ENCODE data around the gene RAET1E.
A peak's percentile ranks its signal among the peaks of the same experiment; 100 is the strongest.
"Not testable (repeated sequence)": the region's sequence is repeated elsewhere in the genome, so short reads cannot be mapped to it uniquely, and the experiment has no call there.

The RAET1E gene

GRCh38 chr6:149889326-149889725 is 8.6 kb downstream of the RAET1E start:
- ATAC-seq (no peak), DNase-seq (no peak)

- ATAC-seq = no peak
- no peak for DNase-seq
These were observed 9.3 kb downstream of the RAET1E start for GRCh38 chr6:149888659-149889058.

- ATAC-seq (no peak), DNase-seq (no peak)
These were observed 9.8 kb downstream of the RAET1E start for GRCh38 chr6:149888093-149888492.

- no peak for ATAC-seq
- no peak for DNase-seq
These were observed 10.6 kb downstream of the RAET1E start for GRCh38 chr6:149887343-149887742.

GRCh38 chr6:149885888-149886287 is 12.0 kb downstream of the RAET1E start:
- ATAC-seq = no peak
- no peak for DNase-seq

- no peak for DNase-seq
- no peak for ATAC-seq
These were observed 13.3 kb downstream of the RAET1E start for GRCh38 chr6:149884617-149885016.

- ATAC-seq = no peak
These were observed 13.7 kb downstream of the RAET1E start for GRCh38 chr6:149884215-149884614.

GRCh38 chr6:149881860-149882259 is 16.1 kb downstream of the RAET1E start:
- DNase-seq = no peak
- ATAC-seq = no peak

More at GRCh38 chr6:149884215-149884614, 13.7 kb downstream of the RAET1E start:
- no peak for DNase-seq

GRCh38 chr6:149881066-149881766 is 16.7 kb downstream of the RAET1E start:
- no peak for DNase-seq
- ATAC-seq = no peak

- ATAC-seq = no peak
These were observed 20.3 kb downstream of the RAET1E start for GRCh38 chr6:149877659-149878058.

GRCh38 chr6:149876241-149876933 is 21.5 kb downstream of the RAET1E start:
- DNase-seq = no peak
- ATAC-seq = no peak

More at GRCh38 chr6:149877659-149878058, 20.3 kb downstream of the RAET1E start:
- DNase-seq = no peak

- no peak for DNase-seq
These were observed 25.7 kb downstream of the RAET1E start for GRCh38 chr6:149872233-149872632.

GRCh38 chr6:149871182-149871581 is 26.7 kb downstream of the RAET1E start:
- no peak for DNase-seq
- ATAC-seq = no peak

More at GRCh38 chr6:149872233-149872632, 25.7 kb downstream of the RAET1E start:
- no peak for ATAC-seq

GRCh38 chr6:149869275-149869892 is 28.5 kb downstream of the RAET1E start:
- DNase-seq (no peak), ATAC-seq (no peak)

GRCh38 chr6:149867876-149868640 is 29.9 kb downstream of the RAET1E start:
- no peak for ATAC-seq
- no peak for DNase-seq

- ATAC-seq (no peak), DNase-seq (peak; percentile 13)
These were observed 33.1 kb downstream of the RAET1E start for GRCh38 chr6:149864578-149865535.

- peak; percentile 88 for ATAC-seq
These were observed 34.0 kb downstream of the RAET1E start, which contains the start of gene LRP11 for GRCh38 chr6:149863698-149864577. Gene LRP11, minus strand, starts transcription at chr6:149864359. Its CDS starts 339 bp downstream, at chr6:149864020.

GRCh38 chr6:149862922-149863697 is 34.8 kb downstream of the RAET1E start:
- peak; percentile 25 for ATAC-seq
- DNase-seq = peak; percentile 40

More at GRCh38 chr6:149863698-149864577, 34.0 kb downstream of the RAET1E start, which contains the start of gene LRP11:
- DNase-seq = peak; percentile 83

GRCh38 chr6:149862424-149862738 is 35.5 kb downstream of the RAET1E start:
- not testable (repeated sequence) for ATAC-seq, DNase-seq

All from stimulated activated naive CD8-positive, alpha-beta T cell treated with anti-CD3 and anti-CD28 coated beads, Interleukin-15, Interleukin-2, amounts not matched to agents 100 U/mL and 50 U/mL, for 24 hours (primary cell).